Activated T-cell treated with anti-CD3 and anti-CD28 coated beads for 4 hours (primary cell): Measurements from ENCODE around the gene FAM53B.

ENCODE experiments used
- DNase-seq: peaks from one replicate; pipeline ENCODE4 v3.0.0-alpha.2; 2020

The FAM53B gene

DNA sequence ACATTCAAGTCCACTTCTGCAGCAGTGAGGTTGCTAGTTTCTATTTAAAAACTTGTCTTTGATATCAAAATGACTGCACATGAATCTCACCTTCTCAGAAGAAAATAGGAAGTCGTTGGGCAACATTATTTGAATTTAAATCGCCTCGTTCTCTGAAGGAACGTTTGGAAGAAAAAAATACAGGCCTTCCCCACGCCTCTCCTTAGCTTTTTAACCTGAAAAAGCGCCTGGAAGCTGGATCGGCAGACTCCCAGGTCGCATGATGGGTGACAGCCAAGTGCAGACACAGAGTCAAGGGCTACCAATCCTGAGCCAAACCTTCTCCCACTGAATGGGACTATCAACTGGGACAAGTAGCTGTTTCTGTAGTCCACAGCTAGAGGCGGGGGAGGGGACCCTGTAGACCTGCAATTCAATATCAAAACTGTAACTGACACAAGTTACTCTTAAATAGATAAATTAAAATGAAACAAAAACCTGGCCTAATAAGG is 2.2 kb downstream of the FAM53B start:
- DNase-seq, result no peak

GRCh38 chr10:124741281-124741921 is 2.8 kb downstream of the FAM53B start:
- peak; percentile 71 for DNase-seq

DNA sequence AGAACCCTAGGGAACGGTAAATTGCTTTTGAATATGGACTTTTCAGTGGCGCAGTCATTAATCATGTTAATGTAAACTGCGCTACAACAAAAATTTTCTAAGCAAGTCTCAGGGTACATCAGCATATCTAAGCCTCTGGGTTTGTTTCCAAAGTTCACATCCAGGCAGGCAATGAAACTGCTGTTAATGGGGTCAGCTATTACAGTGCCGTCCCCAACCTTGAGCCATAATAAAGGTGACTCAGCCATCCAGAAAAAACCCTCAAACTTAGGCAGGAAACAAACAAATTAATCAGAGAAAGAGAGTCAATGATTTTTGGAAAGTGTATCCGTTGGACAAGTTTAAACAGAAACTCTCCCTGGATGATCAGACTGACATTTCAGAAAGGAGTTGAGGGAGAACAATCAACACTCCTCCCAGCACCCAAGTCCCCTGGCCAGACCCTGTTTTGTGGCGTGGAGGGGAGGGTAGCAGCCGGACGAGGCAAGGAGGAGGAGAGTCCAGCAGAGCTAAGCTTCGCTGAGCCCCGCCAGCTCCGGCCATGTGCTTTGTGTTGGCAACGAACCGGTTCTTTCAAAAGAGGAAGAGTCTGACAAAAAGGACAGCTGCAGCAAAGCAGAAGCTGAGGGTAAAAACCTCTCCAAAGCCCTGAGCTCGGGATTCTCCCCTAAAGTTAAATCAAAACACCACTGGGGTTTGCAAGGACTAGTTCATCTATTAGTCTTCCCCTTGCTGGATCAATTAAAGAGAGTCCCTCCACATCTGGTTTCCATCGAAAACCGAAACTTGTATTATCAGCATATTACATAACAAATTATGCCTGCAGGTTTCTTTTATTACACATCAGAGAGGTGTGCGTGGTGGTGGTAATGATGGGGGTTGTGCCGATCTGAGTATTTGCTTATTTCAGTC is 3.6 kb downstream of the FAM53B start:
- DNase-seq, result no peak

- DNase-seq, result no peak
These were observed 4.2 kb downstream of the FAM53B start for GRCh38 chr10:124739986-124740368.

GRCh38 chr10:124739119-124739921 is 4.9 kb downstream of the FAM53B start:
- no peak for DNase-seq

GRCh38 chr10:124738441-124738840 is 5.7 kb downstream of the FAM53B start:
- DNase-seq, result no peak

DNA sequence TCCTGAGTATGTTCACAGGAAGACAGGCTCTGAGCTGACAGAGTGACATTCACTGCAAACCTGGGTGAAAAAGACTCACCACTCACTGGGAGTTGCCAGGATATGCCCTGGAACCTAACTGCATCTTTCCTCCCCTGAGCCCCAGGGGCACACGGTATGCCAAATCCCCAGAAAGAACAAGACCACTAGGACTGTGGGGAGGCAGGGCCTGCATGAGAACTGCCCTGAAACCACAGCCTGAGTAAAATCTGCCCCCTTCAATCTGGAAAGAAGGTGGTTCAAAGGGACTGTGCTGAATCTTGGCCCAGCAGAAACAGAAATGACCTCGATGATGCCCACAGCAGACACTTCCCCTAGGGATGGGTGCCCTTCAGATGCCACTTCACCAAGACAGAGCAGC is 6.5 kb downstream of the FAM53B start:
- DNase-seq, result no peak

DNA sequence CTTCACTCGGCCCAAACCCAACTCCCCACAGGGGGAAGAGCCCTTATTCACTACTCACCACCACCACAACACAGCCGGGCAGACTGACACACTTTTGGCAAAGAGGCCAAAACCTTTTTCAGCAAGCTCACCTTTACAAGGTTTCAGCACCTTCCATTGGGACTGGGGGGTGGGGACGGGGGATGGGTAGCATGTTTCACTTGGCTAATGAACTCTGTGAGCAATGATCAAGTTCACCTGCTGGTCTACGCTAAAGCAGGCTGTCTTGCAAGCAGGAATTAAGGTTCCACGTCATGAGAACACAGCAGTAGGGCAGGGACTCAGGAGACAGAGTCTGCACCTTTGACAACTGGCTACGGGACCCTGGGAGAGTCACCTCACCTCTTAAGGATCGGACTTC is 7.0 kb downstream of the FAM53B start:
- DNase-seq, result no peak

- no peak for DNase-seq
These were observed 7.6 kb downstream of the FAM53B start for GRCh38 chr10:124736491-124737136.

GRCh38 chr10:124735491-124736286 is 8.5 kb downstream of the FAM53B start:
- no peak for DNase-seq

DNA sequence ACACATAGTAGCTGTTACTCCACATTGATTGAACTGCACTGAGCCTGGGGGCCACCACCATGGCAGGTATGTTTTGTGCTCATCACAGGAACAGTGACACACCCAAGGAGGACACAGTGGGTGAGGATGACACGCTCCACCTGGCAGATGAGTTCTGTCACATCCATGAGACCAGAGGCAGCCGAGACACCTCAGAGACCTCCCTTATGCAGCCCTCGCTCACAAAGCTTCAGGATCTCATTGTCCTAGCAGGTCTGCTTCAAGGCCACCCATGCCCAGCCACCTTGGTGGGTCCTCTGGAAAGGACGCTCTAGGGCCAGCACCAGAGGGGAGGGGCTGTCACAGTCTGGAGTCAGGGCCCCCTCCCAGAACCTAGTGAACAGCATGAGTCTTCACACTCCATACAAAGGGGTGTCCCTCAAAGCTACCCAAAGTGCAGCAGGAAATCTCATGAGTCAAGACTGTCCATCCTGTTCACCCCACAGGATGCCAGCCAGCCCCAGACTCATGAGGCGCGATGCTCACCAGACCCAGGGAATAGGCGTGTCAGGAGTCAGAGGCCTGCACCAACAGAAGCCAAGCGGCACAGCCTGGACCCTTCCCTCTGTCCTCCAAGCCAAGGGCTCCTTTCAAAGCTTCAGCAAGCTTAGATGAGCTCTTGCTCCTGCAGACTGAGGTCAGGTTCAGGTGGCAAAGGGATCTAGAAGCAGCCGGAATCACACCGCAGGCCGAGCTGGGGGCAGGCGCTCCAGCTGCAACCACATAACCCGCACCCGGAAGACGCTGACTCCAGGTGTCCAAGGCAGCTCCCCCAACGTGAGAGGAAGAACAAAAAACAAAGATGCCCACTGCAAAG is 9.6 kb downstream of the FAM53B start:
- DNase-seq, result no peak

DNA sequence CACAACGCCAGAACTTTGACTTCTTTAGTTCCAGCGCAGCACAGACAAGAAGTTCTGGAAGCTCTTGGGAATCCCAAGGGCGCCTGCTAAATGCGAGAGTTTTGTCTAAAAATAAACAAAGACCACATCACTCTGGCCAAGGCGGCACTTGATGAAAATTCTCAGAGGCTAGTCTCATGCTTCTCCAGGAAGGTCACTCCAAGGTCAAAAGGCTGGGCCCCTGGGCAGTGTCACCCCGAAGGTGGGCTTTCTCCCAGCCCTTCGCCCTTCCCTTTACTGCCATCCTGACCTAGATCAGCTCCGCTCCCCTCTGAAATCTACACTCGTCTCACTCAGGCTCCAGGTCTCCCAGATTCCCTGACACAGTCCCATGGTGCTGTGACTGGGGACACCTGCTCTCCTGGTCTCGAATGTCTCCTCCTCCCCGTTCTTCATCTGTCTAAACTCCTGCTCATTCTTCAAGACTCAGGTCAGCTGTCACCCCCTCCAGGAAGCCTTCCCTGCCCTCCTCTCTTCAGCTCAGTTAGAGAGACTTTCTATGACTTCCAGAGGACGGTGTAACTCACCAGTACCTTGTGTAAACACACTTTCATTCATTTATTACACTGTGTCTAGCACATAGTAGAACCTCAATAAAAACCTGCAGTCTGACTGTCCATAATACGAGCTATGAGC is 10.5 kb downstream of the FAM53B start:
- DNase-seq, result no peak

- DNase-seq, result no peak
These were observed 11.1 kb downstream of the FAM53B start for GRCh38 chr10:124732931-124733570.

DNA sequence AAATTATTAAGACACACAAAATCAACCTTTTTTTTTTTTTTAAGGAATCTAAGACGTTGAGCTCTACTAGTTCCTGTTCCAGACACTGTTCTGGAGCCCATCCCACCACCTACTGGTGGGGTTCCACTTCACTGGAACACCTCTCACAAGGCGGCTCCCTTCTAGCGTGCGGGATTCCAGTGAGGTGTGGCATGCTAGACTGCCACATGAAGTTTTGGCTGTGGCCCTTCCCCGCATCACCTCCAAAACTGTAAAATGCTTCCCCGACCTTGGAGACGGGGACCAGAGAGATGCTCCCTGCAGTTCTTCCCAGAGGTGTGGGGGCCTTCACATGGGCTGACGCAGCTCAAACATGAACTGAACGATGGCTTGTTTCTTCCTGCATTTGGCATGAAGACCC is 12.6 kb downstream of the FAM53B start:
- DNase-seq, result no peak

- no peak for DNase-seq
These were observed 13.4 kb downstream of the FAM53B start for GRCh38 chr10:124730790-124731189.

DNA sequence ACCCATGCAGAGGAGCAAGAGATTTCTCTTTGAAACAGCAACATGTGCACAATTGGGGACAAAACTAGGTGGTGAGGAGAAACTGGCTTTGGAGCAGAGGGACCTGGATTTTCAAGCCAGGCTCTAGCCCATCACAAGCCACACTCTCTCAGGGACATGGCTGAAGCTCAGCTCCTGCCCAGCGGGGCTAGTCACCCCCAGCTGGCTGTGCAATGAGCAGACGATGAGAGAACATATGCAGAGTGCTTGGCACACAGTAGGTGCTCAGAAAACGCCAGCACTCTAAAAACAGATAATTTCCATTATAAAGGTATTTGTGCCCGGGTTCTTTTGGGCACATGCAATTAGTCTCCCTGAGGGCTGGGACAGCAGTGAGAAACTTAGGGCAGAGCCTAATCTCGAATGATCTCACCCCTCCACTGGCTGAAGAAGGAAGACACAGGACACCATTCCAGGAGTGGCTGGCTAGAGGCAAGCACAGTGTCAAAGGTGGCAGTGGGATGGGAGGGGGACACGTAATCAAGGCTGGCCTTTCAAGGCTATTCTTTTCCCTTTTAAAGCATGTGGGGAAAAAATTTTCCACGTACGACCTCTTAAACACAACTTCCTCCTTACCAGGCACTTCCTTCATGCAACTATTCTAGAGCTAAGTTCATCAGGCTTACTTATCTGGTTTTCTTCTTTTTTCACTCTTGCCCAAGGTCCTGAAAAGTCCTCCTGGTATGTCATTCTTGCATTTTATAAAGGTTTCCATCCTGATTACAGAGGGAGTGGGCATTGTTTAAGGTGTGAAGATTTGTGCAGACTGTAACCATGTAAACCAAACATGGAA is 15.1 kb downstream of the FAM53B start:
- DNase-seq, result no peak

DNA sequence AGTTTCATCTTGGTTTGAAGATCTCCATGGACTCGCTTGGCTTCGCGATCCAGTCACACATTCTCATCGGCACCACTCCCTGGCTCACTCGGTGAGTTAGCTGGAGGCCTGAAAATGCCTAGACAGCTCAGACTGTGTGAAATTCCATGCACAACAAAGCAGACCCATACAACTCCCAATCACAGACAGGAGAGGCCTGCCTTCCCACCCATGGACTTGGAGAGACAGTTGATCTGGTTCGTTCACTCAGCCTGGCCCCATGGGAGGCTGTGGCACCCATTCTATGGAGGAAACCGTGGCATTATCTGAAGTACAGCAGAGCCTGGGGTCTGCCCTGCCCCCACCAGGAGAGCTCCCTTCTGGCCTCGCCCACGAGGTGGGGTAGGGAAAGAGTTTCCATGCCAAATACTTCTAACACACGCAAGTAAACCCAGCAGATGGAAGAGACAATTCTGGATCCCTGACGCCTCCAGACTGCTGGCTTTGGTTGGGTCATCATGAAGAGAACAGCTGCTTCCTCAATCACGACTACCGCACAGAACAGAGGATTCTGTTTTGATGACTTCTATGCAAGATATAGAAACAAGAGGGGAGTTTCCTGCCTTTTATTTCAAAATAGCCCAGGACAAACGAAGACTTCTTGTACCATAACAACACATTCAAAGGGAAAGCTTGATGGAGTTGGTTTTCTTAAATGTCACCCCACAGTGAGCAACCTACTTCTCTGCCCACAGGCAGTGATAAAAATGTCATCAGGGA is 15.9 kb downstream of the FAM53B start:
- no peak for DNase-seq

- no peak for DNase-seq
These were observed 16.7 kb downstream of the FAM53B start for GRCh38 chr10:124727361-124727960.
